Astrocyte of the cerebellum (primary cell): ENCODE data around the gene FGF4.
A peak's percentile ranks its signal among the peaks of the same experiment; 100 is the strongest.

Source experiments
- DNase-seq: peaks from one replicate; pipeline ENCODE4 v3.0.0-alpha.2; 2011; ENCODE audit warnings: low read depth
- H3K4me3 ChIP-seq: 2 replicates; pipeline ENCODE4 v1.5.1; 2011; ENCODE audit warnings: mild to moderate bottlenecking, low read depth, low read length, moderate library complexity
- CTCF ChIP-seq: IDR thresholded peaks from 2 replicates; pipeline ENCODE4 v1.5.1; 2012; ENCODE audit warnings: low read length, low read depth, moderate library complexity, mild to moderate bottlenecking; ENCODE audit errors: missing control alignments
- in situ Hi-C: cut with HindIII; loops from 2 replicates; pipeline ENCODE4 v1.10.0; 2017; ENCODE audit warnings: low sequenced_read_pairs

FGF4 gene

GRCh38 chr11:69808667-69809086, 33.5 kb upstream of the FGF4 start:
- in situ Hi-C loops: loop anchor here (10.0 kb wide), 1 partner anchor 64 kb away; no protein-coding TSS in a partner anchor
- no peak overlapping the region for H3K4me3 ChIP-seq
- no peak for TF ChIP-seq CTCF
- peak; percentile 11 for DNase-seq

- no peak overlapping the region for H3K4me3 ChIP-seq
- in situ Hi-C loops: loop anchor here (10.0 kb wide), 1 partner anchor 62 kb away; no protein-coding TSS in a partner anchor
- no peak for TF ChIP-seq CTCF
- DNase-seq: no peak
These were observed 32.1 kb upstream of the FGF4 start for GRCh38 chr11:69807106-69807815.

GRCh38 chr11:69804769-69805508, 29.8 kb upstream of the FGF4 start:
- no peak for TF ChIP-seq CTCF
- DNase-seq: no peak
- in situ Hi-C loops: loop anchor here (10.0 kb wide), 1 partner anchor 60 kb away; no protein-coding TSS in a partner anchor
- H3K4me3 ChIP-seq: no peak overlapping the region

- no peak for DNase-seq
- in situ Hi-C loops: loop anchor here (10.0 kb wide), 1 partner anchor 59 kb away; no protein-coding TSS in a partner anchor
- TF ChIP-seq CTCF: no peak
- H3K4me3 ChIP-seq: no peak overlapping the region
These were observed 28.6 kb upstream of the FGF4 start for GRCh38 chr11:69803604-69804218.

- H3K4me3 ChIP-seq: no peak overlapping the region
- in situ Hi-C loops: loop anchor here (10.0 kb wide), 1 partner anchor 58 kb away; no protein-coding TSS in a partner anchor
- TF ChIP-seq CTCF: no peak
- DNase-seq: no peak
These were observed 27.9 kb upstream of the FGF4 start for GRCh38 chr11:69803022-69803421.

GRCh38 chr11:69802590-69802989, 27.4 kb upstream of the FGF4 start:
- no peak for DNase-seq
- in situ Hi-C loops: loop anchor here (10.0 kb wide), 1 partner anchor 58 kb away; no protein-coding TSS in a partner anchor
- no peak for TF ChIP-seq CTCF
- no peak overlapping the region for H3K4me3 ChIP-seq
